Heart right ventricle (tissue), 16 donors: ENCODE results near the gene RANBP10. TPM values are rescaled to one million over a fixed set of nuclear protein-coding genes. Genes with fewer than 3 reads are reported as not detected.
A peak's percentile ranks its signal among the peaks of the same experiment; 100 is the strongest.

ENCODE experiments used
- ATAC-seq, 8 donors: fragments of 200-7000 bp; cut with Tn5 transposase; one replicate each; pipeline ENCODE4 v1.9.1; 2020; ENCODE audit warnings: mild to moderate bottlenecking in 8 of 8, moderate library complexity in 8 of 8, moderate number of reproducible peaks in 1 of 8
- DNase-seq, 2 donors: peaks; one replicate each; pipeline ENCODE4 v3.0.0-alpha.2; 2020
- H3K27ac ChIP-seq, 10 donors: fragments of 200-600 bp; sonication (generic) in 2 of 10; one replicate each; pipeline versions ENCODE4 v1.5.0 to v1.8.0; 2020 to 2022; ENCODE audit warnings: mild to moderate bottlenecking in 3 of 10
- H3K27me3 ChIP-seq, 7 donors: fragments of 200-600 bp; one replicate each; pipeline ENCODE4 v1.8.0; 2021 to 2022; ENCODE audit warnings: mild to moderate bottlenecking in 2 of 7
- H3K36me3 ChIP-seq, 9 donors: fragments of 200-600 bp; sonication (generic) in 1 of 9; one replicate each; pipeline versions ENCODE4 v1.5.0 to v1.8.0; 2020 to 2022; ENCODE audit warnings: mild to moderate bottlenecking in 2 of 9
- H3K4me1 ChIP-seq, 9 donors: fragments of 200-600 bp; sonication (generic) in 1 of 9; one replicate each; pipeline versions ENCODE4 v1.5.0 to v1.8.0; 2020 to 2022; ENCODE audit warnings: mild to moderate bottlenecking in 4 of 9
- H3K4me3 ChIP-seq, 10 donors: fragments of 200-600 bp; sonication (generic) in 2 of 10; one replicate each; pipeline versions ENCODE4 v1.5.0 to v1.8.0; 2020 to 2022; ENCODE audit warnings: mild to moderate bottlenecking in 7 of 10, moderate library complexity in 2 of 10
- H3K9me3 ChIP-seq, 11 donors: fragments of 200-600 bp in 10 of 11; sonication (generic) in 2 of 11; one replicate each; pipeline versions ENCODE4 v1.5.0 to v1.8.0; 2013 to 2022; ENCODE audit warnings: mild to moderate bottlenecking in 2 of 11, control low read depth in 1 of 11, moderate library complexity in 1 of 11
- CTCF ChIP-seq, 9 donors: fragments of 200-600 bp; sonication (generic) in 2 of 9; IDR thresholded peaks; one replicate each; pipeline versions ENCODE4 v1.5.0 to v1.8.0; 2021 to 2022; ENCODE audit warnings: antibody characterized with exemption in 9 of 9, mild to moderate bottlenecking in 5 of 9, moderate library complexity in 1 of 9
- WGBS, 2 donors: extraction: QIAGEN DNeasy Blood & Tissue Kit; methylation state at CpG; one replicate each; pipeline ENCODE4 v1.1.7; 2013; ENCODE audit warnings: inconsistent platforms in 1 of 2; 5-methylcytosine and 5-hydroxymethylcytosine counted together
- intact Hi-C, 10 donors: fragments of 100-400 bp; cut with DNase I; formaldehyde crosslinking; loops; one replicate each; pipeline versions ENCODE4 v1.11.1 to v1.14.2; 2022
- polyA plus RNA-seq, 2 donors: library from polyadenylated mRNA; stranded (reverse); fragments of 200-250 nt; gene quantifications; one replicate each; pipeline ENCODE4 v1.2.3, GENCODE V29; 2013
- total RNA-seq, 10 donors: library from RNA; stranded (reverse); fragmentation: NEBNext Ultra II Directional in 3 of 10; extraction: Animal tissue kit (Norgen Biotek cat#: 25700) in 3 of 10; gene quantifications; one replicate each; pipeline versions ENCODE4 v1.2.1 to v1.2.4, GENCODE V29; 2021 to 2023
- donor health status: Arrhythmogenic right ventricular cardiomyopathy.
- donor health status: ischemic (EF 13 %, LVEDD 7.1; RV severe dilation, severe dysfunction).
- donor health status: healthy with polysubstance abuse.
- donor health status: DM: no; HTN: yes; CAD: no.
- donor health status: DM: no; HTN: no; CAD: no.
- donor health status: ischemic (EF 25% LVEDD 6.9; RV normal size, moderate dysfunction).
- donor health status: ischemic (EF 25% LVEDD 5.7; RV mildly dilated, moderate dysfunction).
- donor health status: healthy.
- donor health status: DM: yes; HTN: yes; CAD: no.
- donor health status: Ischemic cardiomyopathy.
- donor health status: ischemic (EF 35%, LVEDD 5.7; RV mildly dilated, moderate dysfunction).
- donor health status: nonischemic (EF 11% LVEDD 7.7; RV severe dilation, severe dysfunction).
- donor health status: DM: yes; HTN: yes; CAD: no.
- donor health status: PGD.
- donor health status: ischemic (EF 29% LVEDD 5.4; RV normal size, mild dysfunction).
- donor health status: nonischemic (EF 23%, LVEDD 6.1; RV moderate dilation, normal function).

Gene RANBP10
- total and polyA plus RNA-seq, 12 donors, result 6.4 to 21.6 (median 13.4) TPM

GRCh38 chr16:67702130-67702529 is 104.2 kb downstream of the RANBP10 start:
- WGBS, 2 donors, result 94 to 96% methylated on average over 4 of the region's 4 CpGs
- Histone ChIP-seq H3K9me3 (peaks cover 0 to 11% (median 0%) of the 10 kb centered on the region in 11 donors), H3K36me3 (peaks cover 0 to 26% (median 0%) of the 10 kb centered on the region in 9 donors), H3K27me3 (no peaks in the 10 kb centered on the region), H3K4me3 (no peak overlapping the region), H3K27ac (no peak overlapping the region), H3K4me1 (peaks cover 0 to 20% (median 11%) of the 10 kb centered on the region in 9 donors)
- DNase-seq (no peak), ATAC-seq (no peak)
- intact Hi-C loops, result no loop called here
- no peak for TF ChIP-seq CTCF (IDR thresholded peaks at IDR 0.05)

GRCh38 chr16:67701420-67701819 is 104.9 kb downstream of the RANBP10 start:
- peaks cover 0 to 11% (median 0%) of the 10 kb centered on the region in 11 donors for H3K9me3 ChIP-seq
- no peak for TF ChIP-seq CTCF (IDR thresholded peaks at IDR 0.05)
- no peaks in the 10 kb centered on the region for H3K27me3 ChIP-seq
- intact Hi-C loops, result no loop called here
- peaks cover 0 to 29% (median 0%) of the 10 kb centered on the region in 9 donors for H3K36me3 ChIP-seq
- H3K4me3 ChIP-seq, result no peak overlapping the region
- H3K4me1 ChIP-seq, result peaks cover 0 to 20% (median 11%) of the 10 kb centered on the region in 9 donors
- H3K27ac ChIP-seq, result no peak overlapping the region
- 94 to 96% methylated on average over 1 of the region's 1 CpG for WGBS, 2 donors
- DNase-seq, result no peak
- no peak for ATAC-seq

DNA sequence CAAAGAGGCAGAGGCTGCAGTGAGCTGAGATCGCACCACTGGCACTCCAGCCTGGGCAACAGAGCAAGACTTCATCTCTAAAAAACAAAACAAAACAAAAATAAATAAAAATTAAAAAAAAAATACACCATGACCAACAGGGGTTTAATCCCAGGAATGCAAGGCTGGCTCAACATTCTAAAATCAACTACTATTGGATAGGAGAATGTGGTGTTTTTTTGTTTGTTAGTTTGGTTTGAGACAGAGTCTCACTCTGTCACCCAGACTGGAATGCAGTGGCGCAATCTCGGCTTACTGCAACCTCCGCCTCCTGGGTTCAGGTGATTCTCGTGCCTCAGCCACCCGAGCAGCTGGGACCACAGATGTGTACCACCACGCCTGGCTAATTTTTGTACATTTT is 107.1 kb downstream of the RANBP10 start:
- peaks cover 0 to 11% (median 0%) of the 10 kb centered on the region in 11 donors for H3K9me3 ChIP-seq
- intact Hi-C loops, result no loop called here
- H3K27ac ChIP-seq, result no peak overlapping the region
- no peak for DNase-seq
- ATAC-seq, result no peak
- peaks cover 0 to 14% (median 7%) of the 10 kb centered on the region in 9 donors for H3K4me1 ChIP-seq
- H3K36me3 ChIP-seq, result peaks cover 0 to 26% (median 0%) of the 10 kb centered on the region in 9 donors
- TF ChIP-seq CTCF (IDR thresholded peaks at IDR 0.05), result no peak
- H3K4me3 ChIP-seq, result no peak overlapping the region
- no peaks in the 10 kb centered on the region for H3K27me3 ChIP-seq
- 99% methylated on average over 7 of the region's 7 CpGs for WGBS, 2 donors

DNA sequence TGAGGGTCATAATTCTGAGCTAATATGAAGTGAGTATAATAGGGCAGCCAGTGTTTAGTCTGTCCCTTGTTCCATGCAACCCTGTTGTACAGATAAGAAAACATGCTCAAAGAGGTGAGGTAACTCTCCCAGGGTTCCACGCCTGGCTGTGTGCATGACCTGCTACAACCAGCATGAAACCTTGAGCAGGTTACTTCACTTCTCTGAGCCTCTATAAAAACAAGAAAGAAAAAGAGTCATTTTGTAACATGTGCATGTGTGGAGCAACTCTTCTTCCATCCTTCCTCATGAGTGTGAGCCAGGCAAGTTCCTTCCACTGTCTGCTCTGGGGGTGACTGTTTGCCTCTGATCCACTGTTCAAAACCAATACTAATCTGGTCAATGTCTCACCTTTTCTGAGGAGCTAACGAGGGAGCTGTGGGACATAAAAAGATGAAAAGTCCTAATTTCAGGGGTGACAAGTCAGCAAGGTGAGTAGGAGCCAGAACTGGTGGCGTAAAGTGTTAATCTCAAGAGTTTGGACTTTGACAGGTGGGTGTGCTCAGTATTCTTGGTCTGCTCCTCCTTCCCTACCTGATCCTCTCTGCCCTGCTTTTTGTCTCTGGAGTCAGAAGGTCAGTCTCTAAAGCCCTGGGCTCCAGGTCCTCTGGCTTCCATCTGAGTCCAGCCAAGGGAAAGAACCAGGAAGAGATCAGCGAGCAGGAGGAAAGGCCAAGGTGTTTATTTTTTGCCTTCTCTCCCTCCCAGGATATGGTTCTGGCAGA is 108.8 kb downstream of the RANBP10 start:
- TF ChIP-seq CTCF (IDR thresholded peaks at IDR 0.05), result no peak
- H3K4me1 ChIP-seq, result peaks cover 0 to 14% (median 0%) of the 10 kb centered on the region in 9 donors
- WGBS, 2 donors, result 77 to 94% methylated on average over 4 of the region's 4 CpGs
- ATAC-seq, result peak in 1 of 8 donors; percentile 30
- intact Hi-C loops, result no loop called here
- H3K36me3 ChIP-seq, result peaks cover 0 to 26% (median 0%) of the 10 kb centered on the region in 9 donors
- H3K27ac ChIP-seq, result no peak overlapping the region
- H3K27me3 ChIP-seq, result no peaks in the 10 kb centered on the region
- H3K4me3 ChIP-seq, result no peak overlapping the region
- DNase-seq, result no peak
- peaks cover 0 to 11% (median 0%) of the 10 kb centered on the region in 11 donors for H3K9me3 ChIP-seq
